OCI-LY7 (cell line): ENCODE results near the gene MTFMT.

Experiments used
- CTCF ChIP-seq: fragments of 200-600 bp; sonication (generic); conservative IDR thresholded peaks from 2 replicates; pipeline ENCODE4 v1.5.1; 2014; ENCODE audit warnings: mild to moderate bottlenecking, antibody characterized with exemption, low read length, moderate library complexity, mixed read lengths
- EZH2phosphoT487 ChIP-seq: fragments of 200-600 bp; sonication (generic); IDR thresholded peaks from 2 replicates; pipeline ENCODE4 v1.6.1; 2018; ENCODE audit warnings: low read depth, borderline replicate concordance, mild to moderate bottlenecking, mixed run types, antibody characterized with exemption, low read length, moderate library complexity, mixed read lengths

- TF ChIP-seq EZH2phosphoT487 (no peak), CTCF (no peak)
These were observed 20.0 kb upstream of the MTFMT start for GRCh38 chr15:65049418-65049840.
